Measurements from ENCODE around the gene B3GALT6. TPM values are rescaled to one million over a fixed set of nuclear protein-coding genes. Genes with fewer than 3 reads are reported as not detected.
"Not testable (repeated sequence)": the region's sequence is repeated elsewhere in the genome, so short reads cannot be mapped to it uniquely, and the experiment has no call there.

The B3GALT6 gene
- total RNA-seq, 4 donors from 2014 or later: 8.5 to 24.9 (median 12.2) TPM

DNA sequence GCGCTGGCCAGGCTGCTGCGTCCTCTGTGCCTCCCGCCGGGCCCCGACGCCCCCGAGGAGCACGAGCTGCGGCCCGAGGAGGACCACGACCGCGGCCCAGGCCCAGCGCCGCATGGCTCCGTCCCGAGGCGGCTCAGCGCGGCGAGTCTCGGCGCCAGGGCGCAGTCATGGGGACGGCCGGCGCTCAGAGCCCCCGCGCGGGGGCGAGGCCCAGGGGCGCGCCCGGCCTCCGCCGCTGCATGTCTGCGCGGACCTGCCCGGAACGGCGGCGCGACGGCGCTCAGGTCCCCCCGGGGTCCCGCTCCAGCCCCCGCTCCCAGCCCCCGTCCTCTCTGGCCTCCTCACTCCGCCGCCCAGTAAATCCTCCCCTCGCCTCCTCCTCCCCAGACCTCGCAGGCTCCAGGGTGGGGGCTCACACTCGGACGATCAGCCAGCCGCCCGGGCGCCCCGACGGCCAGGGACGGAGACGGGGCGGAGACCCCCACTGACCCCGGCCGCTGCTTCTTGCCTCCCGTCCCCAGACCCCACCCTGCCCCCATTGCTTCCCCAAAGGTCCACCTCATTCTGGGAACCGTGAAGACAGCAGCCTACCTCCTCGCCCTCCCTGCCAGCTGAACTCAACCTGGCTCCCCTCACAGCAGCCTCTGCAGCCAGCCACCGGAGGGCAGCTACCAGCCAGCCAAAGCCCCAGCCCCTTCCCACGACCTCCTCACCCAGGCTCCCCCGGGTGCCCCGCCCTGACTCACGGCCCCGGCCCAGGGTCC, 14.7 kb downstream of the B3GALT6 start, which contains the start of gene C1QTNF12:
TSS of gene C1QTNF12 (minus strand) at position 146 of the 764 bp plus-strand sequence. CDS start at position 114, 32 bp downstream.
- H3K9me3 ChIP-seq: no peaks in the 10 kb centered on the region
- peaks cover 6 to 23% (median 11%) of the 10 kb centered on the region in 4 donors for H3K4me1 ChIP-seq
- no peak within 1 kb of the TSS for H3K4me3 ChIP-seq
- no peaks in the 10 kb centered on the region for H3K36me3 ChIP-seq
- peaks cover 32% of the 10 kb centered on the region for H3K27me3 ChIP-seq
- WGBS, 2 donors (ENCODE audit: low coverage in 1 of 2): 7% methylated on average over 45 of the region's 74 CpGs; no CpG with 5 or more reads in 1 of the 2 donors
- in situ Hi-C loops (cut with MboI; ENCODE audit: low pct_ligation_motif_present in 1 of 4, low pct_unique_long_range_greater_than_20kb in 1 of 4, low sequenced_read_pairs in 3 of 4): no loop called here
- no peak for DNase-seq
- TF ChIP-seq, protein P1, sequence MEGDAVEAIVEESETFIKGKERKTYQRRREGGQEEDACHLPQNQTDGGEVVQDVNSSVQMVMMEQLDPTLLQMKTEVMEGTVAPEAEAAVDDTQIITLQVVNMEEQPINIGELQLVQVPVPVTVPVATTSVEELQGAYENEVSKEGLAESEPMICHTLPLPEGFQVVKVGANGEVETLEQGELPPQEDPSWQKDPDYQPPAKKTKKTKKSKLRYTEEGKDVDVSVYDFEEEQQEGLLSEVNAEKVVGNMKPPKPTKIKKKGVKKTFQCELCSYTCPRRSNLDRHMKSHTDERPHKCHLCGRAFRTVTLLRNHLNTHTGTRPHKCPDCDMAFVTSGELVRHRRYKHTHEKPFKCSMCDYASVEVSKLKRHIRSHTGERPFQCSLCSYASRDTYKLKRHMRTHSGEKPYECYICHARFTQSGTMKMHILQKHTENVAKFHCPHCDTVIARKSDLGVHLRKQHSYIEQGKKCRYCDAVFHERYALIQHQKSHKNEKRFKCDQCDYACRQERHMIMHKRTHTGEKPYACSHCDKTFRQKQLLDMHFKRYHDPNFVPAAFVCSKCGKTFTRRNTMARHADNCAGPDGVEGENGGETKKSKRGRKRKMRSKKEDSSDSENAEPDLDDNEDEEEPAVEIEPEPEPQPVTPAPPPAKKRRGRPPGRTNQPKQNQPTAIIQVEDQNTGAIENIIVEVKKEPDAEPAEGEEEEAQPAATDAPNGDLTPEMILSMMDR (IDR thresholded peaks at IDR 0.05): no peak
- TF ChIP-seq POLR2AphosphoS5 (IDR thresholded peaks at IDR 0.05): no peak
- no peak for TF ChIP-seq POLR2A (IDR thresholded peaks at IDR 0.05)
- TF ChIP-seq EP300 (IDR thresholded peaks at IDR 0.05; ENCODE audit: low read depth): no peak
- H3K27ac ChIP-seq: no peak within 1 kb of the TSS
- intact Hi-C loops (cut with DNase I; ENCODE audit: low total_unique reads): no loop called here

DNA sequence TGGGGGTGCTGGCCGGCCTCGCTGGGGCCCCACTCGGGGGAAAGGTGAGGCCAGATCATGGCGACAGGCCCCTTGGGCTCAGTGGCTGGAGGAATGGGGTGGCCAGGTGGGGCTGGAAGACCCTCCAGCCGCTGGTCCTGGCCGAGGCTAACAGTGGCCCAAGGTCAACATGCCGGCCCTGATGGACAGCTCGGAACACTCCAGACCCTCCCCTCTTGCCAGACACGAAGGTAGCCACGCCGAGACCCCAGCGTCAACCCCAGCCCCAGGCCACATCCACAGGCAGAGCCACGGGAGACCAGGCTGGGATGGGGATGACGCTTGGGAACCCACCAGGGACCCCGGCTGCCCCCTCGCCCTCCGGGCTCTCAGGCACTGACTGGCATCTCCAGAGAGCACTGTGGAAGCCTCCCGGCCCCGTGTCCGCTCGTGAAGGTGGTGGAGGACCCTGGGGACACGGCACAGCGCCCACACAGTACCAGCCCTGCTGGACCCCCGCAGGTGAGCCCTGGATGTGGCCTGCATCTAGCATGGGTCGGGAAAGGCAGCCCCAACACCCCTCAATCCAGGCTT, 15.4 kb downstream of the B3GALT6 start:
- H3K36me3 ChIP-seq: no peaks in the 10 kb centered on the region
- intact Hi-C loops (cut with DNase I; ENCODE audit: low total_unique reads) (no loop called here), in situ Hi-C loops (cut with MboI; ENCODE audit: low pct_ligation_motif_present in 1 of 4, low pct_unique_long_range_greater_than_20kb in 1 of 4, low sequenced_read_pairs in 3 of 4) (no loop called here)
- no peak overlapping the region for H3K27ac ChIP-seq
- H3K27me3 ChIP-seq: peaks cover 32% of the 10 kb centered on the region
- DNase-seq: no peak
- TF ChIP-seq, protein P1 (IDR thresholded peaks at IDR 0.05): no peak
- TF ChIP-seq EP300 (IDR thresholded peaks at IDR 0.05; ENCODE audit: low read depth): no peak
- no peak for TF ChIP-seq POLR2A (IDR thresholded peaks at IDR 0.05)
- TF ChIP-seq POLR2AphosphoS5 (IDR thresholded peaks at IDR 0.05): no peak
- peaks cover 6 to 23% (median 11%) of the 10 kb centered on the region in 4 donors for H3K4me1 ChIP-seq
- WGBS, 2 donors (ENCODE audit: low coverage in 1 of 2): 65% methylated on average over 18 of the region's 25 CpGs; no CpG with 5 or more reads in 1 of the 2 donors
- H3K4me3 ChIP-seq: no peak overlapping the region
- H3K9me3 ChIP-seq: no peaks in the 10 kb centered on the region

DNA sequence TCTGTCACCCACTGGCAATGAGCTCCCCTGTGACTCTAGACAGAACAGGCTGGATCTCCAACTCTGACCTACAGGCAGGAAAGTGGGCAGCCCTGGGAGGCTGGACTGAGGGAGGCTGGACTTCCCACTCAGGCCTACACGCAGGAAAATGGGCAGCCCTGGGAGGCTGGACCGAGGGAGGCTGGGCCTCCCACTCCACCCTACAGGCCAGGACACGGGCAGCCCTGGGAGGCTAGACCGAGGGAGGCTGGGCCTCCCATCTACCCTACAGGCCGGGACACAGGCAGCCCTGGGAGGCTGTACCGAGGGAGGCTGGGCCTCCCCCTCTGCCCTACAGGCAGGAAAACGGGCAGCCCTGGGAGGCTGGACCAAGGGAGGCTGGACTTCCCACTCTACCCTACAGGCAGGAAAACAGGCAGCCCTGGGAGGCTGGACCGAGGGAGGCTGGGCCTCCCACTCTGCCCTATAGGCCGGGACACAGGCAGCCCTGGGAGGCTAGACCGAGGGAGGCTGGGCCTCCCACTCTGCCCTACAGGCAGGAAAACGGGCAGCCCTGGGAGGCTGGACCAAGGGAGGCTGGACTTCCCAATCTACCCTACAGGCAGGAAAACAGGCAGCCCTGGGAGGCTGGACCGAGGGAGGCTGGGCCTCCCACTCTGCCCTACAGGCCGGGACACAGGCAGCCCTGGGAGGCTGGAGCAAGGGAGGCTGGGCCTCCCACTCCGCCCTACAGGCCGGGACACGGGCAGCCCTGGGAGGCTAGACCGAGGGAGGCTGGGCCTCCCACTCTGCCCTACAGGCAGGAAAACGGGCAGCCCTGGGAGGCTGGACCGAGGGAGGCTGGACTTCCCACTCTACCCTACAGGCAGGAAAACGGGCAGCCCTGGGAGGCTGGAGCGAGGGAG, 16.2 kb downstream of the B3GALT6 start:
- Histone ChIP-seq H3K4me1 (peaks cover 6 to 23% (median 11%) of the 10 kb centered on the region in 4 donors), H3K27me3 (peaks cover 32% of the 10 kb centered on the region)
- DNase-seq; H3K36me3 ChIP-seq; intact Hi-C loops (cut with DNase I; ENCODE audit: low total_unique reads); H3K27ac ChIP-seq; H3K4me3 ChIP-seq; H3K9me3 ChIP-seq; in situ Hi-C loops (cut with MboI; ENCODE audit: low pct_ligation_motif_present in 1 of 4, low pct_unique_long_range_greater_than_20kb in 1 of 4, low sequenced_read_pairs in 3 of 4): not testable (repeated sequence)
- 92% methylated on average over 8 of the region's 21 CpGs; no CpG with 5 or more reads in 1 of the 2 donors for WGBS, 2 donors (ENCODE audit: low coverage in 1 of 2)

DNA sequence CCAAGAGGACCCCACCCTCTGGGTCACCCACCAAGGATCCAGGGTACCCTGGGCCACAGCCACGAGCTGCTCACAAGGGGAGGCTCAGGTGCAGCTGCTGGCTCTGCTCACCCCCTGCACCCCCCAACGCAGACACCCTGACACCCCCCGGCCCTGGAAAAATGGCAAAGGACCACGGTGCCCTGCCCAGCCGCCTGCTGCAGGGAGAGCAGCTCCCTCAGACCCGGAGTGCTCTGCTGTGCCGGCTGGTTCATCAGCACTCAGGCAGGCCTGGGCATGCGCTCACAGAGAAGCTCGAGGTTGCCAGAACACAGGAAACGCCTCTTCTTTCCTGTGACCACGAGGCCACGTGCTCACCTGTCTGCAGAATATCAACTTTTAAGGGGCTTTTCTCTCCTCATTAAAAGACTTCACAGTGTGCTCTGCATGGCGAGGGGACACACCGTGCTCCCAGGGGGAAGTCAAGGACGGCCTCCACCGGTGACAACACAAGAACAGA, 18.8 kb downstream of the B3GALT6 start:
- no peak overlapping the region for H3K27ac ChIP-seq
- WGBS, 2 donors (ENCODE audit: low coverage in 1 of 2): 72% methylated on average over 16 of the region's 16 CpGs; no CpG with 5 or more reads in 1 of the 2 donors
- H3K4me1 ChIP-seq: peaks cover 3 to 14% (median 6%) of the 10 kb centered on the region in 4 donors
- no peaks in the 10 kb centered on the region for H3K9me3 ChIP-seq
- TF ChIP-seq EP300 (IDR thresholded peaks at IDR 0.05; ENCODE audit: low read depth) (no peak), POLR2A (IDR thresholded peaks at IDR 0.05) (no peak), POLR2AphosphoS5 (IDR thresholded peaks at IDR 0.05) (no peak)
- TF ChIP-seq, protein P1 (IDR thresholded peaks at IDR 0.05): no peak
- DNase-seq: no peak
- in situ Hi-C loops (cut with MboI; ENCODE audit: low pct_ligation_motif_present in 1 of 4, low pct_unique_long_range_greater_than_20kb in 1 of 4, low sequenced_read_pairs in 3 of 4) (loop anchor here in 1 of 4 donors (25.0 kb wide), 1 partner anchor 139 kb away; the partner anchor contains the start of gene C1orf159), intact Hi-C loops (cut with DNase I; ENCODE audit: low total_unique reads) (no loop called here)
- H3K4me3 ChIP-seq: no peak overlapping the region
- H3K36me3 ChIP-seq: peaks cover 0 to 13% (median 5%) of the 10 kb centered on the region in 4 donors
- H3K27me3 ChIP-seq: peaks cover 24% of the 10 kb centered on the region

Data from transverse colon (tissue), 4 donors.